Measurements from ENCODE around the gene PPT2.
A peak's percentile ranks its signal among the peaks of the same experiment; 100 is the strongest.

PPT2 gene, protein sequence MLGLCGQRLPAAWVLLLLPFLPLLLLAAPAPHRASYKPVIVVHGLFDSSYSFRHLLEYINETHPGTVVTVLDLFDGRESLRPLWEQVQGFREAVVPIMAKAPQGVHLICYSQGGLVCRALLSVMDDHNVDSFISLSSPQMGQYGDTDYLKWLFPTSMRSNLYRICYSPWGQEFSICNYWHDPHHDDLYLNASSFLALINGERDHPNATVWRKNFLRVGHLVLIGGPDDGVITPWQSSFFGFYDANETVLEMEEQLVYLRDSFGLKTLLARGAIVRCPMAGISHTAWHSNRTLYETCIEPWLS

DNA sequence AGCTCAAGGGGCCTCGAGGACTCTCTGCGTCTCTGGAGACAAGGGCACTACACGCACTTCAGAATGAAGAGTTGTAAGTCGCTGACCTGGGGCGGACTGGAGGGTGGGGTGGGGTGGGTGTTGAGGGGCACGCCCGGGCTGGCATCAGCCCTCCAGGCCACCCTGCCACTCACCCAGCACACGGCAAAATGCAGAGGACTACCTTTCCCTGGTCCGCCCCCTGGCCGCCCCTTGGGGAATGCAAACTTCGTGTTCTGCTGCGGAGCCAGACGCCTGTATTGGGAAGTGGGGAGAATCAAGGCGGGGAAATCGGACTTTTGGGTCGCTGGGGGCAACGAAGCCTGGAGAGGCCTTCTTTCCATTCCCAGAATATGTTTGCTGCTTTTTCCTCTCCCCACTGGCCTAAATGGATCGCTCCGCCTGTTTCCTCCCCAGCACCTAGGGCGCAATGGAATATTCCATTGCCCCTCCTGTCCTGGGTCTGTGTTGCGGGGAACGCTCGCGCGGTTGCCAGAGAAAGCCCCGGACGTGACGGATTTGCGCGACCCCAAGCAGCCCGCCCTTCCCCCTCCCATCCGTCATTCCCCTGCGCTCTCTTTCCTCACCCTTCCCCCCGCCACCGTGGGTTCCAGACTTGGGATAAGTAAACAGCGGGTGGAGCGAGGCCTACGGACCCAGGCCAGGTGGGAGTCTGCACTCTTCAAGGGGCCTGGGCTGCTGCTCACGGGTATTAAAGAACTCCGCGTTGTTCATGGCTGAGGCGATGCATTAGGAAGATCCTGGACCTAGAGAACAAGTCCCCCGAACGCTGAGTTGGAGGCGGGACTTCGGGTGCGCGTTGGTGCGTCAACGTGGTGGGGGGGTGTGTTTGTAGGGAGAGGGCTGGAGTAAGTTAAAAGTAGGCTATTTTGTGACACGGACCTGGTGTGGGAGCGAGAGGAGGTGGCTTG is at the start of gene PPT2:
Gene PPT2, plus strand, starts transcription at position 578 of the 950 bp plus-strand sequence. CDS start 454 bp downstream, outside the sequence.
- peak; percentile 87 for DNase-seq

DNA sequence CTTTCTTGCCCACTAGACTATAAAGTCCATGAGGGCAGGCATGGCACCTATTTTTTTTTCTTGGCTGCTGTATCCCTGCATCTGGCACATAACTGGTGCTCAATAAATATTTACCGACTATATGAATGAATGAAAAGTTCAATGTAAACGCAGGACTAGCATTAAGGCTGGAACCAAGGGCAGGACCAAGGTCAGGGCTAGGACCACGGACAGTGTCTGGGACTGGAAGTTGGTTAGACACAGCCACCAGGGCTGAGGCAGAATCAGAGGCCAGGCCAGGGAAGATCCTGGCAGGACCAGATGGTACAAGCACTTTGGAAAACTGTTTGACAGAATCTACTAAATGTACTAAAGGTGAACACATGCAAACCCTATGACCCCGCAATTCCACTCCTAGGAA is 48.5 kb upstream of the PPT2 start:
- no peak for DNase-seq

DNA sequence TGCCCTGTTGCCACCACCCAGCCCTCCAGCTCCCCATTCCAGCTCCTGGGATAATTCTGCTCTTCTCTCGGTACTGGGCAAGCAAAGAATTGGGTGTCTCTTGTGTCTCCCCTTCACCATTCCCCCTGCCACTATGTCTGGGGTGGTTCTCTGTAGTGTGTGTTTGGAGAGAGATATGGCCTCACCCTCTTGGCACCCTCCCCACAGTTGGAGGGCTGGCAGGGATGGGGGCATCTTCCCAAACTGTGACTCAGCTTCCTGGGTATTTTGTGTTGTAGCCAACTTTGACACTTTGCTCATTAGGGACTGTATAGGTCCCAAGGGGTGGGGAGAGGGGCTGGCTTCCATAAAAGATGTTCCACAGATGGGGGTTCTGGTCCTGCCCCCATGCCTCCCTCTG is 46.5 kb upstream of the PPT2 start:
- no peak for DNase-seq

DNA sequence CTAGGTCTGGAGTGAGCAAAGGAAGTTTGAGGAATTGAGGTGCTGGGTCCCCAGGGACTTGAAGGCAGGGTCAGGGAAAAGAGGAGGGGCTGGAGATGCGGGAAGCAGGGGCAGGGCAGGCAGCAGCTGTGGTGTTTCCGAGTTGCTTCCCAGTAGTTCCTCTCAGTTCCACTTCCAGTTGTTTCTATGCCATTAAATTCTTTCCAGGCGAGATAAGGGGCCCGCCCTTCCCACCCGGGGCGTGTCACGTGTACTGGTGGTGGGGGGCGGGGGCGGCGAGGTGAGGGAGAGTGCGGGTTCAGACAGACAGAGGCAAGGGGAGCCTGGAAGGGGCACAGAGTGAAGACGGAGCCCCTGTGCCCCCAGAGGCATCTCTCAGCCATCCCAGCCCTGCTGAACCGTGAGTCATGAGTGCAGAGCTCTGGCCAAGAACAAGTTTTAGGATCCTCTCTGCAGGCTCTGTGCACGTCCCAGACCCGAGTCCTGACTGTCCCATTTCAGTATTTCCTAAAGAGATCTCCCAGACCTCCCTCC is 45.8 kb upstream of the PPT2 start:
- DNase-seq = no peak

DNA sequence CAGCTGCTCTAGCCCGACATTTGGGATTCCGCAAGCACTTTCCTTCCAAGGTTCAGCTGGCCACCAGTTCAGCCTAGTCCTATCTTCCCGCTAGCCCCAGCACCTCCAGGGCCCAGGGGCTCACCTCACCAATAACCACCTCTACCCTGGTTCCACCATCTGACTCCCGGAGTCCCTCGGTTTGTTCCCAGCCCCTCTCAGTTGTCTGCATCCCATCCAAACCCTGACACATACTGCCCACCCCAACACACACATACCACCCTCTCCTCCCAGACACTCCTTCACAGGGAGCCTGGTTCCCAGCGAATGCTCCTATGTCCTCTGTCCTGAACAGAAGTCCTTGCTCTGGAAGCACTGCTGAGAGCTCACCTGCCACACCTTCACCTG is 45.2 kb upstream of the PPT2 start:
- no peak for DNase-seq

DNA sequence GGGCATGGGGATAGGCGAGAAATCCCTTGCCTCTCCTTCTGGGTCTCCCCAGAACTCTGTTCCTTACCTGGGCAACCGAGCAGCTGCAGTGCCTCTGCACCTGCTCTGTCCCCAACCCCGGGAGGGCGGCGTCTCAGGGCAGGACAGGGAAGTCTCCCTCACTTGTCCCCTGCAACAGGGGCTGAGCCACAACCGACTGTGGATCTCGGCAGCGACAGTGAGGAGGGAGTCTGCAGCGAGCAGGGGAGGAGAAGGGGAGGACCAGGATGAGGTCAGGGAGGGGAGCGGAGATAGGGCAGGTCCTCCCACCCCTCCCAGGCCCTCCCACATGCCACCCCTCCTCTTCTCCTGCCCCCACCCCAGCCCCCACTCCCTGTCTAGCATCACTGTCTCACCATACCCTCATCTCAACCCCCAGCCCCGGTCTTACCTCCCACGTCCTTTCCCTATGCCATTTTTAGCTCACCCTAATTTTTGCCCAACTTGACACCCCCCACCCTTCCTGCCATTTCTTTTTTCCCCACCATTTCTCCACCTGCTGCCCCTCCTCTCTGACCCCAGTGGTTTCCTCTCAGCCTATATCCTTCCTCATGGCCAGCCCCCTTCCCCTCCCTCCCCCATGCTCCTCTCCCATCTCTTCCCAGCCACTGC is 44.7 kb upstream of the PPT2 start, which contains the start of gene TNXB:
Gene TNXB, minus strand, starts transcription at position 225 of the 651 bp plus-strand sequence. CDS start 11,140 bp downstream, outside the sequence.
- DNase-seq = no peak

DNA sequence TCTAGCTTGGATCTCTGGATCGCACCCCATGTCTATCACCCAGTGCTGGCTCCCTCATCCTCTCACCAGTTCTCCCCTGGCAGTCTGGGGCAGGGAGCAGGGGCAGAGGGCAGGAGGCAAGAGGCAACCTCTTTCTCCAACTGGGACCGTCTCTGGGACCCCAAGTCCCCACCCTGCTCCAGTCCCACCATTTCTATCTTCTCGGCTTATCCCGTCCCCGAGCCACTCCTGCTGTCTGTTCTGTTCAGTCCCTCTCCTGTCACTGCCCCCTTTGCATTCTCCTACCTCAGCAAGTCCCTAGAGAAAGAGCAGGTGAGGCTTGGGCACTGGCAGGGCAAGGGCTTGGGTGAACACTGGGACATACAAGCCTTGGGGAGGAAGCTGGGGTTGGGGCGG is 44.2 kb upstream of the PPT2 start:
- DNase-seq = no peak

DNA sequence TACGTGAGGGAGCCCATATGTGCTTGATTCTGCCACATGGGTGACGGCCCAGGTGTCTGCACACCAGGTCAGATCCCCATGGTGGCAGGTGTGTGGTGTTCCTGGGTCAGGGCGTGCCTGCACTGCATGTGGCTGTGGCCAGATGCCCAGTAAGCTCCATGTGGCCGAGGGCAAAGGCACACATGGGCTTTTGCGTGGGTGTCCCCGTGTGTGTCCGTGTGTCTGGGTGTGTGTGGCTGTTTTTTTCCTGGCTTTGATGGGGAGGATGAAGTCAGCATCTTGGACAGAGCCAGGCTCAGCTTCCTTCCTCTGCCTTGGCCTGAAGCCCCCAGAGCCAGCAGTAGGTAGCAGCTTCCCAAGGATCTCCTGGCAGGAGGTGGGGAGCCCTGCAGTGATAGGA is 43.3 kb upstream of the PPT2 start:
- no peak for DNase-seq

DNA sequence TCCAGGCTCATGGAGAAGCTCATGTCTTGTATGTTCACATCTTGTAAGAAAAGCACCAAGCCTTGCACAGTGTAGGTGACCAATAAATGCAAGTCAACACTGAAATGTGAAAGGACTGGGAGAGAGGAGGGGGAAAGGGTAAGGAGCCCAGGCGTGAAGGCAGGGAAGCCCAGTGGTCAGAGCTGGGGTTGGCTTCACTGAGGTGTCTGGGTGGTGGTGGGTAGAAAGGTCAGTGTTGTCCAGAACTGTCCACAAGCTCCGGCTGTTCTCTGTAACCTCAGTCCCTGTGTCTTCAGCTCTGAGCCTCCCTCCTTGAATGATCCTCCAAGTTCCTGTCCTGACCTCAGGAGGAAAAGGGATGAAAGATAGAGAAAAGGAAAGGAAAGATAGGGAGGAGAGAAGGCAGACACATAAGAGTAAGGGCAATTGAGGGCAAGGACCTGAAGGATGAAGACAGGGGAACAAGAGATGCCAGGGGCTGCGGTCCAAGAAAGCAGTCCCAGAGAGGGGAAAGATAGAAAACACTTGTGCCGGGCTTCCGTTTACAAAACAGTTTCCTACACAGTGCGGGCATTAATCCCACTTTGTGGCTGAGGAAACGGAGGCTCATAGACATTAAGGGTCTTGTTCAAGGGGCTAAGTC is 42.4 kb upstream of the PPT2 start:
- no peak for DNase-seq

DNA sequence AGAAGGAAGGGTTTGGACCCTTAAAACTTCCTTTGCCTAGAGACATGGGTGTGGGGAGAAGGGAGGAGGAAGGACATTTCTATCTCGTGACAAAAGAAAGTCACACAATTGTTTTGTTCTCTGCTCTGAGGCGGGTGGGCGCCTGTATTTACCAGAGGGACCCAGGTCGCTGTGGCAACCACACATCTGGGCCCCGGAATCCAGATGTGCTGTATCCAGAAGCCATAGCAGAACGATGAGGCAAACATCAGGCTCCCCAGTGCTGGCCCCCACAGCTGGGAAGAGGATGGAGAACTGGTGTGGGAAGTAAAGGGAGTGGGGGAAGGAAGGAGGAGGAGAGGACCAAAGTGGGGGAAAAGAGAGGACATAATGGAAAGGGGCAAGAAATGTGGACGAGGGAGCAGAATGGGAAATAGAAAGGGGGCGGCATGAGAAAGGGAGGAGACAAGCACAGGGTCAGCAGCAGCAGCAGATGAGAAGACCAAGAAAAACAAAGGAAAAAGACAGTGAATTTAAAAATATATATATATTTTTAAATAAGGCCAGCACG is 41.4 kb upstream of the PPT2 start:
- no peak for DNase-seq

DNA sequence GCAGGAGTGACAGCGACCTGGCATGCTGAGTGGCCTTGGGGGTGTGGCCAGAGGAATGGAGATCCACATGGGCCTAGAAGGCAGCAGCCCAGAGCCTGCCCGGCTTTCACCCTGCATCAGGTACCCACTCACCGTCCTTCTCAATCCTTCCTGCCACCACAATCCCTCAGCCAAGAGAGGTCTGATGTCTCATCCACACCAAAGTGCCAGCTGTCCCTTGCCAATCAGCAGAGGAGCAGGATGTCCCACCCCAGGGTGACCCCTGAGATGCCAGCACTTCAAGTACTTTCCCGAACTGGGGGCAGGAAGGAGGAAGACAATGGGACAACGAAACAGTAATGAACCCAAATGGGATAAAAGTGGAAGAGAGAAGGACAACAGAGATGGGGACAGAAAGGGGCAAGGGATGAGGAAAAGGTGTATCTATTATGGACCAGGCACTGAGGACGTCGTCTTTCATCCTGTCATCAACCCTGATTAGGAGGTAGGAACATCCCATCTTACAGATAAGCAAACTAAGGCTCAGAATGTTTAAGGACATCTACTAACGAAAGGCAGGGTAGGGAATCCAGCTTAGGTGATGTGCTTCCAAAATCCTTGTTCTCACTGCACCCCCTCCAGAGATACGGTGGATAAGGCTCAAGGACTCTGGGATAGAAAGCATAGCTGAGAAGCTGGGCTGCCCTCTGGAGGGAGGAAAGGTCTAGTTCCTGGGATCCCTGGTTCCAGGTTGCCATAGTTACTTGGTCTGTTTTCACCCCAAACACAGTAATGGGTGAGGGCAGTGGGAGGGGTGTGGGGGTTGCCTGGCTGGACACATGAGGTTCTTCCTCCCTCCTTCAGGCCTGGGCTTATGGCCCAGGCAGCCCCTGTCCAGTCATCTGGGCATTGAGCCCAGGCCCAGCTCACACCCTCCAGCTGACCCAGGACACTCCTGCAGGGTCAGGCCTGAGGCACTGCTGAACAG is 40.3 kb upstream of the PPT2 start:
- no peak for DNase-seq

DNA sequence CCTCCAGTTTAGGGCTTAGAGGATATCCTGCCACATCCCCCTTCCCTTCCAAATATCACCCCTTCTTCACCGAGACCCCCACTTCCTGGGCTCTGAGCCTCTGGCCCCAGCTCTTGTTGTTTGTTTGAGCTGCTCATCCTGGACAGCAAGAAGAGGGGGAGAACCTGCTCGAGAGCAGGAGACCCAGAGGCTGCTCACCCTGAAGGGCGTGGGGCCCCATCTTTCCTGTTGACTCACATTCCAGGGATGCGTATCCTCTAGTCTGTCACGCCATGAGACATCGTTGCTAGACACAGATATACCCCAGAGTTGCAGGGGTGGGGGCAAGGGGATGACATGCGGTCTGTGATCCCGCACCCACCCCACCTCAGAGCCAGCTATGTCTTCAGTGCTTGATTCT is 39.1 kb upstream of the PPT2 start:
- DNase-seq = no peak

DNA sequence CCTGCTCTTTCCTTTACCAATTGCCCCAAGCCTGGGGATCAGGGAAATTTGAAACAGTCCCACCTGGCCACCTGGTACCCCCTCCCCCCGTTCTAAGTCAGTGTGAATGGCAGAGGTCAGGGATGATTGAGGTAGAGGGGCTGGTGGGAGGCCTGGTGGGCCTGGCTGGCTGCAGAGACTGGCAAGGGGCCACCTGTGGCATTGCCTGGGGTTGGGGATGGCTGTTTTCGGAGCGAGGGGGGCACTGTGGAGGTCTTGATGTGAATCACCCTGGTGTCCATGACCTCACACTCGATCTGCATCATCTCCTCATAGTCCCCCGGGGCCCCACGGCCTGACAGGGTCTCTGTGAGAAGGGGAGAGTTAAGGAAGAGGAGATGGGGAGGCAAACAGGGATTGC is 38.3 kb upstream of the PPT2 start:
- no peak for DNase-seq

DNA sequence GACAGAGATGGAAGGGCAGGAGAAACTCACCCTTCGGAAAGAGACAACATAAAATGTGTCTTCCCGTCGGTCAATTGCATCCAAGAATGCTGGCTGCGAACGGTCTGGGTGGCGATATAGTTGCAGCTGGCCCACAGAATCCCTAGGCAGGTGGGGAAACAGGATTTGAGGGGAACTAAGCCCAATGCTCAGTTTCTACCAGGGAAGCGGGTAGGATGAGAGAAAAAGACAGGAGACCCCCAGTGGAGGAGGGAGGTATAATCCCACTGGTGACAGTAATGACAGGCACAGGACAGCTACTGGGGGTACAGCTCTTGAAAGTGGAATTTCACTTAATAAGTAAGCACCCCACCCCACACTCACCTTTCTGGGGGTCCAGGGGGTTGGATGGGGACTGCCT is 37.3 kb upstream of the PPT2 start:
- DNase-seq = no peak

DNA sequence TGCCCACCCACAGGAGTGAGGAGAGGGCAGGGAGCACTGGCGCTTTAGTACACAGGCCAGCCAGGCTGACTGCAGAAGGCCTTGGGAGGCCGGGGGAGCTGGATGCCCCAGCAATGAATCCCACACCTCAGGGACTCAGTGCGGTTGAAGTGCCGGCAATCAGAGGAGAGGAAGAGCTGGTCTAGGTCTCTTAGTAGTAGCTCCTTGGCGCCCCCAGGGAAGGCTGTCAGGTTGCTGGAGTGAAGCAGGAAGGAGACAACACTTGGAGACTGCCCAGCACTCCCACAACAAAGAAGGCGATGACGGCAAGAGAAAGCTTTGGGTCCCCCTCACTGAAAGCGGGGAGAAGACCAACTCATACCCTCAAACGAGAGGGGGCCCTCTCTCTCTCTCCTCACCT is 36.5 kb upstream of the PPT2 start:
- DNase-seq = no peak

DNA sequence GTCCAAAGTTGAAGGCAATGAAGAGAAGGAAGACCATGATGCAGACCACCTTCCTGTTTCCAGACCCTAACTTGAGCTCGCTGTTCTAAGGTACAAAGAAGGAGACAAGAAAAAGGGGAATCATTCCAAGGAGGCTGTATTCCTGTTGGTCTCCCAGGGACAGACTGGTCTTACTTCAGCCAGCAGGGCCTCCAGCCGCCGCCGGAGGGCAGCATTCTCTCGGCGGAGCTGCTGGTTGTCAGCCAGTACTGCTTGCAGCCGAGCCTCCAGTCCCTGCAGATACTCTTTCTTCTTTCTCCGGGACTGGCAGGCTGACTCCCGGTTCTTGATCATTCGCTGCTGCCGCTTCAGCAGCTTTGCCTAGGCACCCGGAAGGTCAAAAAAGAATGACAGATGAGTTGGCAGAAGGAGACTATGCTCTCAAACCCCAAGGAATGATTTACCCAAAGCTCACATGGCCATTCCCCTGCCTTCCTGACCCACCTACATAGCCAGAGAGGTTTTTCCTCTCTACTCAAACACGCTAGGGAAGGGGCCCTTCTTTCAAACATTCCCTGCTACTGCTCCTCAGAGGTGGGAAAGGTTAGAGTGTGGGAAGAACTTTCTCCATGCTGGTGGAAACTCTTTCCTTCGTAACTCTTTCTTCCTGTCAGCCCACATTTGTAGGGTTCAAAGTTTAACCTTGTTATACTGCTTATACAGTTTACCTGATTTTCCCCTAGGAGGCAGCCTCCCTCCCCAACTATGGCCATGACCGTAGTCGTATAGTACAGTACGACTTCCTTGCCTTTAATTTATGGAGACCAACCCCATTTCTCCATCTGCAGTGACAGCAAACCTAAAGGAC is 34.9 kb upstream of the PPT2 start:
- peak; percentile 71 to 81 for DNase-seq

DNA sequence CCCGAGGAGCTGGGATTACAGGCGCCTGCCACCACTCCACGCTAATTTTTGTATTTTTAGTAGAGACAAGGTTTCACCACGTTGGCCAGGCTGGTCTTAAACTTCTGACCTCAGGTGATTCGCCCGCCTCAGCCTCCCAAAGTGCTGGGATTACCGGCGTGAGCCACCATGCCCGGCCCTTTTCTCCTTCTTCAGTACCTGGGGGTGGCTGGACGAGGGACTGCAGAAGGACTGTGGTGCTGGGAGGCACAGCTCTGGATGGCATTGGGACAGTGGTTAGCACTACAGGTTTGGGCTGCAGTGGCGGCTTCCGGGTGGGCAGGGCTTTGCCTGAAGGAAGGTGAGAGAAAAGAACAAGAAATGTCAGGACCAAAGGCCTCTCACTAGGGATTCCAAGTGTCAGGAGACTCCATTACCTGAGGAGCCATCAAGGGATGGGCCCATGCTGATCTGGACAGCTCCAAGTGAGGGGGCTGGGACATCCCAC is 33.3 kb upstream of the PPT2 start:
- DNase-seq = no peak

DNA sequence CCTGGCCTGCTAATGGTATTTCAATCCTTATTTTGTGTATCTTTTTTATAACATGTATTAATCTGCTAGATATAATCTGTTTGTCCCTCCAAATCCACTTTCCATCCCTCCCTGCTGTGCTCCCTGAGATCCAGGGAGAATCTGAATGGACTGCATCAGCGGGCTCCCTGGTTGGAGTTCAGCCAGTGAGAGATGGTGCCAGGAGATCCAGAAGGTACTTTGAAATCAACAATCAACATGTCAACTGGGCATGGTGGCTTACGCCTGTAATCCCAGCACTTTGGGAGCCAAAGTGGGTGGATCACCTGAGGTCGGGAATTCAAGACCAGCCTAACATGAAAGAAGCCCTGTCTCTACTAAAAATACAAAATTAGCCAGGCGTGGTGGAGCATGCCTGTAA is 30.3 kb upstream of the PPT2 start:
- DNase-seq = no peak

DNA sequence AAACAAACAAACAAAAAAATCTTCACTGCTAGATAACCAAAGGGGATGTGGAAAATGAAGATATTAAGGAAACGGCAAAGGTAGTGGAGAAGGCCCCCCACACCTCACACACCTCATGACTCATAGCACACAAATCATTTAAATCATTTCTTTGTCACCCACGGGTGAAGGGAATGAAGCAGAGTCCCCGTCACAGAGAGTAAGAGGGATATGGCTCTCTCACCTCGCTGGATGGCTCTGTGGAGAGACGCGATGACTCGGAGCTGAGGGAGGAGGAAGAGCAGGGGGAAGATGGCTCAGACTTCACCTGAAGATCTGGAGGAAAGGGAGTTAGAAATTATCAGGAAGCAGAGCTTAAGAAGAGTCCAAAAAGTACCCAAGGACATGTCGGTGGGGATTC is 27.1 kb upstream of the PPT2 start:
- no peak for DNase-seq

DNA sequence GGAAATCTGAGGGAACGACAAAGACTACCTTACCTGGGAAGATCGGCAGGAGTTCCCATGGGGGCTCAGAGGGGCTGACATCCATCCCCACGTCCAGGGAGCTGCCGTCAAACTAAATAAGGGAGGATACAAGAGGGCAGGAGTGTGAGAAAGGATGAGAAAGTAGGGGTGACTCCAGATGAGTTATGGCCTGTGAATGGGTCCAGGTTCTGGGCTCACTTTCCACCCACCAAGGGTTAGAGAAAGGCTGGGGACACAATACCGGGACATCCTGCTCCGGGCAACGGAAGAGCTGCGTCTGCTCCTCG is 26.6 kb upstream of the PPT2 start:
- DNase-seq = no peak

Data from activated T-cell treated with anti-CD3 and anti-CD28 coated beads, Interleukin-2, amount 50 U/mL, for 48 hours (primary cell).